IPS-NIHi11 (cell line): ENCODE results near the gene ARHGEF10L.
A peak's percentile ranks its signal among the peaks of the same experiment; 100 is the strongest.

ENCODE experiments used
- DNase-seq: peaks from one replicate; pipeline ENCODE4 v3.0.0; 2012; ENCODE audit warnings: mixed read lengths, low spot score

Gene ARHGEF10L

DNA sequence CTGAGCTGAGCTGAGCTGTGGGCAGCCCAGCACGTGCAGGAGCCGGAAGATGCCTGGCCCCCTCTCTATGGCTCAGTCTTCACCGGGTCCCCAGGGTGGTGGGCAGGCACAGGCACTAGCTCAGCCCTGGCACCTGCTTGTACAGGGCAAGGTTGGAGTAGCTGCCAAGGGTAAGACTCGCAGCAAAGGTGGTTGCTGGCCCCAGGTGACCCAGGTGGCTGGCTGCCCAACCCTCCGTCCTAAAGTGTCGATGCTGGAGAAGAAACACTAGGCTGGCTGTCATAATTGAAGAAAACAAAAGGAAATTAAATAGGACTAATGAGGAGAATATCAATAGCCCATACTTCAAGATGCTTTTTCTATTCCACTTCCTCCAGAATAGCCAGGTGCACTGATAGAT is 138.5 kb downstream of the ARHGEF10L start:
- no peak for DNase-seq

GRCh38 chr1:17679856-17680255 is 140.4 kb downstream of the ARHGEF10L start:
- DNase-seq: no peak

DNA sequence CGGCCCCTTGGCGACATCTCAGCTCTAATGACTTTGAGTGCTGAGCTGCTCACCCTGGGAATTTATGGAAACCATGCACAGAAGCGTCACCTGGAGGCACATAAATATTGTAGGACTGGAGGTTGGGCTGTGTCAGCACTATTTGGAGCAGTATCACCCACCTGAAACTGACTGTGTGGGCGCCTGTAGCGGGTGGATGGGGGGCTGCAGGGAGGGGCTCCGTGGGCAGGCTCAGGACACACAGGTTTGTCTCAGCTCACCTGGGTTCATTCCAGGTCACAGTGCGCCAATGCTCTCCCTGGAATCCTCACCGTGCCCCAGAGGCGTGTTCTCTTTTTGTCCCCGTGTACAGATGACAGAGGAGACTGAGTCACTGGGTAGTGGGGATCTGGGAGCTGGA is 140.8 kb downstream of the ARHGEF10L start:
- DNase-seq: no peak

GRCh38 chr1:17682400-17682799 is 142.9 kb downstream of the ARHGEF10L start:
- DNase-seq: no peak

- no peak for DNase-seq
Observed at GRCh38 chr1:17683598-17683997, 144.1 kb downstream of the ARHGEF10L start.

DNA sequence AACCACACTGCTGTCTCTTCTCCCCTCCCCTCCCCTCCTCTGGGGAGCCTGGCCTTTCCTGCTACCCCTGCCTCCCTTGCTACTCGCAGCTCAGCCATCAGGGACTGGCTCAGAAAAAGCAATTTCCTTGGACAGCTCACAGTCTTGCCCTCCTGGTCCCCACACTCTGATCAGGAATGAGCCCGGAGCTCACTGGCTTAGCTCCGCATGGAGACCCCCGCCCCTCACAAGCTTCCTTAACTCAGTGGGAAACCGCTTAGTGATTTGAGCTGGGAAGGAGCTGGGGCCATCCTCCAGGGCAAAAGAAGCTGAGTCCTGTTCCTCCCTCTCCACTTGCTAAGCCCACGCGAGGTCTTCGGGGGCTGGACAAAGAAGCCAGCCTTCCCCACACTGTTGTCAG is 145.3 kb downstream of the ARHGEF10L start:
- peak; percentile 69 for DNase-seq

DNA sequence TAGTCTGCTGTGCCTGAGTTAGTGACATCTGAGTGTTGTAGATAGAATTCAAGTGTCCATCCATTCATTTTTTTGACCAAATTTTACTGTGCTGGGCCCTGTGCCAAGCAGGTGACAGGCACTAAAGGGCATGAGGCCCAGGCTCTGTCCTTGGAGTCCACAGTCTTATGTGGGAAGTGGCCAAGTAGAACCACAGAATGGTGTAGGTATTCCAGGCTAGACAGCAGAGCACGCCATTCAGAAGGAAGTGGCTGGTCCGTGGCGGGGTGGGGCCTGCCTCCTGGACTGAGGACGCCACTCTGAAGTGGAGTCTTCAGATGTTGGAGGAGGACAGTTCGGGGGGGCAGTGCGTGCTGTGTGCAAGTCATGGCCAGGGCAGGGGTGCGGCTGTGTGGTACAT is 146.8 kb downstream of the ARHGEF10L start:
- no peak for DNase-seq

DNA sequence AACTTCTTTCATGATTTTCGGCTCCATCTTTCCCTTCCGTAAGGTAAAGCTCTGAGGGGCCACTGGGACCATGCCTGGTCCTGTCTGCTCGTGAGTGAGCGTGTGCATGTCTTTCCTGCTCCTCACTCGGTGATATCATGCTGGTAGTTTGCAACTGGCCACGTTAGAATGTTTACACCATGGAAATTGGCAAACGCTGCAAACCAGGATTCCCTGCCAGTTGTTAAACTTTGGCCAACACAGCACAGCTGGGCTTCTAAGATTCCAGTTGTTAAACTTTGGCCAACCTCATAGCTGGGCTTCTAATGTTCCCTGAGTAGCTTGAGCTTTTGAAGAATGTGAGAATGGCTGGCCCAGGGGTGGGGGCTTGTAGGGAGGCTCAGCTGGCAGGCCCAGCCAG is 147.6 kb downstream of the ARHGEF10L start:
- no peak for DNase-seq

- DNase-seq: no peak
Observed at GRCh38 chr1:17688217-17688810, 148.8 kb downstream of the ARHGEF10L start.

DNA sequence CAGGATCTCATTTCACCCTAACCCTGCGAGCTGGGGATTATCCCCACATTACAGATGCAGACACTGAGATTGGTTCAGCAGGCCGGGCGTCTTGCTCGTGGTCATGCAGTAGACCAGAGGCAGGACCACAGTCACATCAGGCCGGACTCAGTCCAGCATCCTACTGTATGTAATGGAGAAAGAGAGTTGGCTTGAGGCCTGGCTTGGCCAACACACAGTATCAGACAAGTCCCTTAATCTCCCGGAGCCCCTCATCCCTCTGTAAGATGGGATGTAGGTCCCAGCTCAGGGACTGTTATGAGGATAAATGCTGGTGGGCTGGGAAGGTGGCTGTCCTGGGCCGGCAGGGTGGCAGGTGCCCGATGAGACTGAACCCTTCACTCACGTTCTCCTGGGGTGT is 149.5 kb downstream of the ARHGEF10L start:
- DNase-seq: no peak

DNA sequence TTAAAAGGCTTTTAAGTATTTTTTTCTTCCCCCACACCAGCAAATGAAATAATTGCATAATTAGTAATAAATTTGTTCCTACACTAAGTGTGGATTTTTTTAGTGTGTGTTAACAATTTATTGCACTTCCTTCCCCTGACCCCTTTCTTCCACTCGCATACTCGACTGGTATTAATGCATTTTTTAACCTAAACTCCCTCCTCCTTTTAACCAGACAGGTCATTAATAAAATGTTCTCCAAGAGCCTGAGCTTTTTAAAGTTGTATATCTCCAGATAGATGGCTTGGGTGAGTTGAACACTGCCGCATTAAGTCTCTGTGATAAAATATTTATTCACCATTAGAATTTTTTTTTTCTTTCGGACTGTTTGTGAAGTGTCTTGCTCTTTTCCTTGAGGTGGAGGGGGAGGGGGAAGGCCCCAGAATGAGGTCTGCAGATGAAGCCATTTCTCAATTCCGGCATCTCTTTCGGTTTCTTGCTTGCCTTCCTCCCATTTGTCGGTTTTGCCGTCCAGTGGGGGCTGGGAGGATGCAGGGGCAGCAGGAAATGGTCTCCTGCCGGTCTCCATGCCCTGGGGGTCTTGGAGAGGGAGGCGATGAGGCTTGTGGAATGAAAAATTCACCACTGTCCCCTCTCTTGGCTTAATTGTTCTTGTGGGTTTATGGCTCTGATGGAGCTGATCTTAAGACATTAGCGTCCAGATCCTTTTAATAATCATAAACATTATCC is 151.6 kb downstream of the ARHGEF10L start:
- DNase-seq: no peak

DNA sequence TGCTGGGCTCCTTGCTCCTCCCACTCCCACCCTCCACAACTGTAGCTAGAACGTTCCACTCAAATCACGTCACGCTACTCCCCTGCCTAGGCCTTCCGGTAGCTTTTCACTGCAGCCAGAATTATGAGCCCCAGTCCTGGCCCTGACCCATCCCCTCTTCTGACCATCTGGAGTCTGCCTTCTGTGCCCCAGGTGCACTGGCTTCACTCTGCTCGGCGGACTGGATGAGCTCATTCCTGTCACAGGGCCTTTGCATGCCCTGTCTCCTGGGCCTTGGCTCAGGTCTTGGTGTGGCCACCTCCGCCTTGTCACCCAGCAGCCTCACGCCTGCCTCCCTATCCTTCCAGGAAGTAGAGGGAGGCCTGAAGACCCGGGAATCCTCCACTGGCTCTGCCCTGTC is 153.1 kb downstream of the ARHGEF10L start:
- DNase-seq: no peak

GRCh38 chr1:17696417-17697301 is 157.2 kb downstream of the ARHGEF10L start:
- DNase-seq: peak; percentile 63

- DNase-seq: no peak
Observed at GRCh38 chr1:17697458-17697857, 158.0 kb downstream of the ARHGEF10L start.

DNA sequence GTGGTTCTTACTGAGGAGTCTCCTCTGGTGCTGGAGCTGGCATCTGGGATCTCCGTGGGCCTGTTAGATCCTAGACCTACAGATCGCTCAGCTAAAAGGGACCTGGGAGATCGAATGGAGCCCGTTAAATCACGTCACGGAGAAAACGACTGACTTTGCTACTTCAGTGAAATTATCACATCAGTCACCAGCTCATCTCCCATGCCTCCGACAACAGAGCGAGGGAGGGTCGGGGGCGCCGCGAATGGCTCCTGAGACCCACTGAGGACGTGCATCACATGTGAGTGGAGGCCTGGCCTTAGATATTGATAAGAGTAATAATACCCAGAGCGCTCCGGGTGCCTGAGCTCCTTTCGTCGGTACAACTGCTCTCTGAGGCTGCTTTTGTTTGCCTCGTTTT is 160.1 kb downstream of the ARHGEF10L start:
- no peak for DNase-seq

DNA sequence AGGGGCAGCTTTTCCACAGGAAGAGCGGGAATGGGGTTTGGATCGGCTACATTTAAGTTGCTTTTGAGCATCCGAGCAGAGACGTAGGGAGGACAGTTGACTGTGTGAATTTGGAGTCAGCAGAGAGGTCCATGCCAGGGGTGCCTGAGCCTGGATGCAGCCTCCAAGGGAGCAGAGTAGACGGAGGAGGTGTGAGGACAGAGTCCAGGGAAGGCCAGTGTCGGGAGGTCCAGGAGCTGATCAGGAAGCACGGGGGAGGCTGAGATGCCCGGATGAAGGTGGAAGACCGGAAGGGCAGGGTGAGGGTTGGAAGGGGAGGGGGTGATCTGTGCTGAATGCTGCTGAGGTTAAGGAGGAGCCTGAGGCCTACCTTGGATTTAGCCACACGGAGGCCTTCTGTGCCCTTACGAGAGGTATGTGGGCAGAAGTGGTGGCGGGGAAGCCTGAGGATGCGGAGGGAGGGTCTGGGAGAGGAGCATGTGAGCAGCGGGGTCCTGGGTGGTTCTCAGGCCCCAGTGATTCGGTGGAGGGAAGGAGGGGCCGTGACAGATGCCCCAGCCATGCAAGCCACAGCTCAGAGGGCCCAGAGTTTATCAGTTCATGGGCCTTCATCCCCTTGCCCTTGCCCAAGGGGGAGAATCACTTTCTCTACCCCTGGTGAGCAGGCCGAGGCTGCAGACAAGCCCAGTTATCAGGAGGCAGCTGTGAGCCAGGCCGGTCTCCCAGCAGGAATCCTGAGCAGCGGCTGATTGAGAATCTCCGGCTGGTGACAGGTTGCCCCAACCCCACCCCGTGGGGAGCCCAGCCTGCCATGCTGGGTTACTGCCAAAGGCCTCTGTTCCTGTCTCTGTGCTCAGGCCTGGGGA is 161.7 kb downstream of the ARHGEF10L start:
- no peak for DNase-seq

GRCh38 chr1:17704176-17704575 is 164.7 kb downstream of the ARHGEF10L start:
- DNase-seq: no peak

GRCh38 chr1:17706445-17706844 is 166.9 kb downstream of the ARHGEF10L start:
- DNase-seq: no peak

DNA sequence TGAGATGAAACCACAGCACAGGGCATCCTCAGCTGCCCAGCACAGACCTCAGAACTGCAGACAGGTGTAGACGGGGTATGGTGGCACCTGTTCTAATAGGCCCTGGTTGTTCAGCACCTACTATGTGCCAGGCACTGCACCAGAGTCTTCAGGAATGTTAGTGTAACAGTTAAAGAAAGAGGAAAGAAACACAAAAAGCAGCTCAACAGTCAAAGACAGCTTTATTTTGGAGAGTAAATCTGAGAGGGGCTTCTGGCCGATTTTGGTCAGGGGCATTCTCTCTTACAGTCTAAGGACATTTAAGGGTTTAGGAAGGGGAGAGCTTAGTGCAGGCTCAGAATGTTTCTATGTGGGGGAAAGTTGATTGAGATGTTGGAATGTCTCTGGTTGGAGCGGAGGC is 170.5 kb downstream of the ARHGEF10L start:
- DNase-seq: no peak

DNA sequence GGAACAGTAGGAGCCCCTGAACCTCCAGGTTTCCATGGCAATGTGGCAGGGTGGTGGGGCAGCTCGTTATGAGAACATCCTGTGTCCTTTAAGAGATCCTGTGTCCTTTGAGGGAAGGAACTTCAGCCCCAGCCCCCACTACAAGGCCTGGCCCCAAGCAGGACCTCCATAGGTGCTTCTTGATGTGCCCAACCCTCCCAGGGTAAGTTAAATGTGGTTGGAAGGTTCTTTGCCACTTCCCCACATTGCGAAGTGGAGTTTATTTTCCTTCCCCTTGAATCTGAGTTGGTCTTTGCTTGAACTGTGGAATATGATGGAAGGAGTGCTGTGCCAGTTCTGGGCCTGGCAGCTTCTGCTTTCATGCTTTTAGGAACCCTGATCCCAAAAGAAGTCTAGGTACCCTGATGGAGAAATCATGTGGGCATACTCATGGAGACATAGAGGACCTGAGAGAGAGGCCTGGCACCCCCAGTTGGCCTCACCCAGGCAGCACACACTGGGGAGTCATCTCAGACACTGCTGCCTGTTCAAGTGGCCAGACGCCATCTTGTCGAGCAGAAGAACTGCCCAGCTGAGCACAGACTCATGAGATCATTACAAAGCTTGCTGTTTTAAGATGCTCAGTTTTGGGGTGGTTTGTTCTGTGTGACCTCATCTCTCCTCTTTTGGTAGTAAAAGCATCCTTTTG is 171.5 kb downstream of the ARHGEF10L start:
- DNase-seq: no peak

GRCh38 chr1:17711577-17711910 is 172.0 kb downstream of the ARHGEF10L start:
- DNase-seq: no peak

DNA sequence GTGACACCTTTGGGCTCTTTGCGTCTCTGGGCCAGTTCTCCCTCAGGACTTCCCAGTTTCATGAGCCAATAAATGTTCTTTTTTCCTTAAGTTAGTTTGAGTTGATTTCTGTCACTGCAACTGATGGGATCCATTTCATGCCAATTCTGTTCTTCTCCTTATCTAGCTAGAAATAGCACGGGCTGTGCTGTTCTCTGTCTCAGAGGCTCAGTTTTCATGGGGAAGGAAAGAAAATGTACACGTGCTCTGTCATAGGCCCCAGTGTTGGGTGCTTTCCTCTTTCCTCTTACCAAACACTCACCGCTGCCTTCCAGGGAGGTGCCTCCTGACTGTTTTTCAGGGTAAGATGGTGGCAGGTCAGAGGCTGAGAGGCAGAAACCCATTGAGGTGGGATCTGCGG is 172.4 kb downstream of the ARHGEF10L start:
- DNase-seq: no peak
